ENCODE data around the gene CHCHD3. TPM values are rescaled to one million over a fixed set of nuclear protein-coding genes. Genes with fewer than 3 reads are reported as not detected.
A peak's percentile ranks its signal among the peaks of the same experiment; 100 is the strongest.

Gene CHCHD3
- total and polyA plus RNA-seq, 9 of the 15 experiments (the other 6 are each of a cell fraction or from before 2014, with no cell fraction given), result 66.2 to 279 (median 204) TPM

- in situ Hi-C loops (cut with MboI), result no loop called here
- Histone ChIP-seq H3K4me1 (replicated peaks in 1 of 2; ENCODE audit: control insufficient read depth in 2 of 2, insufficient read depth in 2 of 2, low read length in 2 of 2) (no peaks in the 10 kb centered on the region), H3K9me3 (replicated peaks; ENCODE audit: control insufficient read depth, insufficient read depth, low read depth, low read length) (no peaks in the 10 kb centered on the region), H3K36me3 (ENCODE audit: control insufficient read depth, insufficient read depth, low read length) (peaks cover 29% of the 10 kb centered on the region; the same call in 1 of the 3 replicates), H3K9ac (ENCODE audit: insufficient read depth in 1 of 2, low read depth in 2 of 2, low read length in 2 of 2) (no peak overlapping the region), H3K79me2 (ENCODE audit: control insufficient read depth, insufficient read depth, low read length) (no peaks in the 10 kb centered on the region), H3K9me1 (ENCODE audit: control insufficient read depth, insufficient read depth, low read length) (no peaks in the 10 kb centered on the region), H2AFZ (ENCODE audit: low read depth, low read length) (no peak overlapping the region), H3K27ac (ENCODE audit: extremely low read depth, low read depth, low read length) (no peak overlapping the region), H3K4me2 (ENCODE audit: insufficient read depth, low read length) (no peak overlapping the region), H4K20me1 (replicated peaks; ENCODE audit: control insufficient read depth, insufficient read depth, low read length) (no peaks in the 10 kb centered on the region), H3K27me3 (ENCODE audit: control insufficient read depth in 2 of 2, insufficient read depth in 2 of 2, low read length in 2 of 2) (no peaks in the 10 kb centered on the region), H3K4me3 (no peak overlapping the region)
- BruUV-seq (replicated peaks), result no TSS peak
- FAIRE-seq (no peak), DNase-seq (ENCODE audit: extremely low read depth in 1 of 4, low spot score in 3 of 4) (no peak), ATAC-seq (no peak)
- intact Hi-C loops (cut with micrococcal nuclease), result no loop called here
- WGBS (ENCODE audit: insufficient coverage, low coverage, missing lambda C conversion rate), result 87% methylated on average over 3 of the region's 3 CpGs
- ChIA-PET POLR2A (interaction anchor here (0.6 to 1.0 kb wide), 2 partner anchors 9 to 275 kb away, joined by 3 read pairs; no protein-coding TSS in a partner anchor), CTCF (ENCODE audit: low intra/inter-chr PET ratio) (no interaction called here)
- no peak for TF ChIP-seq STAG1 (CRISPR knock-in tag; IDR thresholded peaks at IDR 0.05; ENCODE audit: borderline replicate concordance)
- TF ChIP-seq NKRF (IDR thresholded peaks at IDR 0.05; ENCODE audit: borderline replicate concordance), result no peak
- no peak for TF ChIP-seq MNT (conservative IDR thresholded peaks at IDR 0.05)
- no peak for TF ChIP-seq ZFP30 (CRISPR knock-in tag; IDR thresholded peaks at IDR 0.05; ENCODE audit: borderline replicate concordance)
- TF ChIP-seq CBX2 (IDR thresholded peaks at IDR 0.05; ENCODE audit: insufficient read depth, low read length, poor library complexity, severe bottlenecking), result no peak
- no peak for TF ChIP-seq UBTF (IDR thresholded peaks at IDR 0.05; ENCODE audit: borderline replicate concordance in 1 of 2, low read depth in 2 of 2, low read length in 2 of 2)
- no peak for TF ChIP-seq IRF2 (CRISPR knock-in tag; IDR thresholded peaks at IDR 0.05)
- TF ChIP-seq NRF1 (conservative IDR thresholded peaks at IDR 0.05 in 1 of 2, IDR thresholded peaks at IDR 0.05 in 1 of 2), result peak; percentile 45 to 46; a peak in 2 of 4 replicates
- TF ChIP-seq ZFX (CRISPR knock-in tag; IDR thresholded peaks at IDR 0.05), result no peak
- TF ChIP-seq FOXJ2 (tag; IDR thresholded peaks at IDR 0.05), result no peak
- TF ChIP-seq XRCC4 (IDR thresholded peaks at IDR 0.05; ENCODE audit: extremely low read depth, insufficient read depth, insufficient read length), result no peak
- TF ChIP-seq NCOA2 (IDR thresholded peaks at IDR 0.05; ENCODE audit: partially characterized antibody in 2 of 2), result no peak
- no peak for TF ChIP-seq CBX8 (IDR thresholded peaks at IDR 0.05; ENCODE audit: borderline replicate concordance, extremely low read depth, low read depth, low read length, poor library complexity, severe bottlenecking)
- TF ChIP-seq SNIP1 (IDR thresholded peaks at IDR 0.05; ENCODE audit: low read depth), result no peak
- no peak for TF ChIP-seq NFE2 (IDR thresholded peaks at IDR 0.05; ENCODE audit: low read depth)
- TF ChIP-seq L3MBTL2 (IDR thresholded peaks at IDR 0.05), result peak; percentile 40
- no peak for TF ChIP-seq ZNF717 (CRISPR knock-in tag; IDR thresholded peaks at IDR 0.05)
Measured at GRCh38 chr7:132837529-132837928, 244.4 kb downstream of the CHCHD3 start.

Data from K562 (cell line).